Tongue (tissue), 2 donors: ENCODE measurements around the gene ZNF24. TPM values are rescaled to one million over a fixed set of nuclear protein-coding genes. Genes with fewer than 3 reads are reported as not detected.

Experiments used
- DNase-seq: peaks from one replicate; pipeline ENCODE4 v3.0.0-alpha.2; 2015
- total RNA-seq: library from RNA; depleted of rRNA; stranded (reverse); fragments of >200 nt; gene quantifications from one replicate; pipeline ENCODE4 v1.2.3, GENCODE V29; 2014

The ZNF24 gene
- total RNA-seq, 1 donor from 2014 or later = 59.2 TPM

GRCh38 chr18:35352778-35353177 lies 8.6 kb upstream of the ZNF24 start:
- no peak for DNase-seq

DNA sequence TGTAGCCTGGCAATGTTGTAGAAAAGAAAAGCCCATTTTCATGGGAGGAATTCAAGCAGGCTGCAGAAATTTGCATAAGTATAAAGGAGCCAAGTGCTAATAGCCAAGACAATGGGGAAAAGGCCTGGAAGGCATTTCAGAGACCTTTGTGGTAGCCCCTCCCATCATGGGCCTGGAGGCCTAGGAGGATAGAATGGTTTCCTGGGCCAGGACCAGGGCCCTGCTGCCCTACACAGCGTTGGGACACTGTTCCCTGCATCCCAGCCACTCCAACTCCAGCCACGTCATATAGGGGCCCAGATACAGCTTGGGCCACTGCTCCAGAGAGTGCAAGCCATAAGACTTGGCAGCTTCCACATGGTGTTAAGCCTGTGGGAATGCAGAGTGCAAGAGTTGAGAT lies 8.1 kb upstream of the ZNF24 start:
- DNase-seq = no peak

- peak; percentile 74 for DNase-seq
Observed at GRCh38 chr18:35348001-35348400, 3.8 kb upstream of the ZNF24 start.

- no peak for DNase-seq
Observed at GRCh38 chr18:35345950-35346349, 1.7 kb upstream of the ZNF24 start.

DNA sequence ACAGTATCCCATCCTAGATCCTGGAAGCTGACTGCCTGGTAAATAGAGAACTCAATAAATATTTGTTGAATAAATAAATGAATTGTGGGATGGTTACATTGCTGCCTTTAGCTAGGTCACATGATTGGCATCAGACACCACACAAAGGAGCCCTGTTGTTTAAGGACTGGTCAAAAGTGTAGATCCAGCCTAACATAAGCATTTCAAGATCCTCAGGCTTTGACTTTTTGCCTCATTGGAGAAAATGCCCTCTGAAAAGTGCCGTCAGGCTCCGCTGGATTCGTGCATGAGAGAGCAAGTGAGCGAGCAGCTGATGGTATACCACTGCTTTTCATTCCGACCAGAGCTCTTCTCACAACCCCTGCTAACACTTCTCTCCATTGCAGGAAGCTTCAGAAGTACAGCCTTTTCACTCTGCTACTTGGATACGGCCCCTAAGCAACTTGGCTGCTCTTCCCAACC lies 1.3 kb upstream of the ZNF24 start:
- DNase-seq = peak; percentile 44

GRCh38 chr18:35344736-35345459 lies 678 bp upstream of the ZNF24 start:
- DNase-seq = peak; percentile 24

GRCh38 chr18:35343488-35343935 lies 708 bp downstream of the ZNF24 start:
- DNase-seq = no peak

DNA sequence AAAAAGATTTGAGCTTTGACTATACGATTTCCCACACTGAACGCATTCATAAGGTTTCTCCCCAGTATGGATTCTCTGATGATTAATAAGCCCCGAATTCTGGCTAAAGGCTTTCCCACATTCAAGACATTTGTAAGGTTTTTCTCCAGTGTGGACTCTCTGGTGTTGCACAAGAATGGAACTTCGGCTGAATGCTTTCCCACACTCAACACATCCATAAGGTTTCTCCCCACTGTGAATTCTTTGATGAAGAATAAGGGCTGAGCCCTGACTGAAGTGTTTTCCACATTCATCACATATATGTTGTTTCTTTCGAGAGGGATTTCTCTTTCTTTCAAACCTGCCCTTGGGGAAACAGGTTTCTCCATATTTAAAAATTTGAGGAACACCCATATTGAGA lies 6.9 kb downstream of the ZNF24 start:
- no peak for DNase-seq

- DNase-seq = no peak
Observed at GRCh38 chr18:35335866-35336265, 8.4 kb downstream of the ZNF24 start.

GRCh38 chr18:35334821-35335220 lies 9.4 kb downstream of the ZNF24 start:
- DNase-seq = no peak

- no peak for DNase-seq
Observed at GRCh38 chr18:35334212-35334611, 10.0 kb downstream of the ZNF24 start.

DNA sequence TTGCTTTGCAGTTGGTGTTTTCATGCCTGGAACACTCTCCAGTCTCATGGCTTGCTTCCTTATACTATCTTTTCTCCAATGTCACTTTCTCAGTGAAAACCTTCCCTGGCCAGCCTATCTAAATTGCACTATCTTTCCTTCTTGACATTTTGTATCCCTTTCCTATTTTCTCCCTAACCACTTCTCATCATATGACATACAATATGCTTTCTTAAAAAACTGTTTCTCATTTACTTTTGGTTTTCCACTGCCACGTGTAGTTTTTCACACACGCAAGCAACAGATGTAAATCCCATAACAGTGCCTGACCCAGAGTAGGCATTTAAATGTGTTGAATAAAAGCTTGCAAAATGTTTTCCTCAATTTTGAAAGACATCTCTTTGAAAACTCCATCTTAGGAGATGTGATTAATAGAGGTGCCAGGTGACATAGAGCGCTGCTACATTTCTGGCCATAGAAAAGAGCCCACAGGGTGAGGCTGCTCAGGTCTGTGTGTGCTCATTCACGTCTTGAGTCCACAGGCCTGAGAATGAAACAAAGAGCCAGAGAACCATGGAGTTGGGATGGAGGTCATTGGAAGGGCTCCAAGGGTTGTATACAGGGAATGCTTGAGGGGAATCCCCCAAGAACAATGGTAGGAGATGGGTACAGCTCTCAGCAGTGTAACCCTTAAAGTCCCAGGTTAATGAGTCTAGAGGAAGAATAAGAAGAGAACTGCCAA lies 12.7 kb downstream of the ZNF24 start:
- no peak for DNase-seq

DNA sequence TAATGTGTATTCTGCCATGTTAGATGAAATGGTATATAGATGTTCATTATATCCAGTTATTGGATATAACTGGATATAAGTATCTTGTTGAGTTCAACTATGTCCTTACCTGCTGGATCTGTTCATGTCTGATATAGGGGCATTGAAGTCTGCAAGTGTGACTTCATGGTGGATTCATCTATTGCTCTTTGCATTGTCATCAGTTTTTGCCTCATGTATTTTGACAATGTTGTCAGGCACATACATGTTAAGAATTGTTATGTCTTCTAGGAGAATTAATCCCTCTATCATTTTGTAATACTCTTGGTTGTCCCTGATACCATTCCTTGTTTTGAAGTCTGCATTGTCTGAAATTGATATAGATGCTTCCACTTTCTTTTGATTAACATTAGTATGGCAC lies 15.4 kb downstream of the ZNF24 start:
- no peak for DNase-seq

DNA sequence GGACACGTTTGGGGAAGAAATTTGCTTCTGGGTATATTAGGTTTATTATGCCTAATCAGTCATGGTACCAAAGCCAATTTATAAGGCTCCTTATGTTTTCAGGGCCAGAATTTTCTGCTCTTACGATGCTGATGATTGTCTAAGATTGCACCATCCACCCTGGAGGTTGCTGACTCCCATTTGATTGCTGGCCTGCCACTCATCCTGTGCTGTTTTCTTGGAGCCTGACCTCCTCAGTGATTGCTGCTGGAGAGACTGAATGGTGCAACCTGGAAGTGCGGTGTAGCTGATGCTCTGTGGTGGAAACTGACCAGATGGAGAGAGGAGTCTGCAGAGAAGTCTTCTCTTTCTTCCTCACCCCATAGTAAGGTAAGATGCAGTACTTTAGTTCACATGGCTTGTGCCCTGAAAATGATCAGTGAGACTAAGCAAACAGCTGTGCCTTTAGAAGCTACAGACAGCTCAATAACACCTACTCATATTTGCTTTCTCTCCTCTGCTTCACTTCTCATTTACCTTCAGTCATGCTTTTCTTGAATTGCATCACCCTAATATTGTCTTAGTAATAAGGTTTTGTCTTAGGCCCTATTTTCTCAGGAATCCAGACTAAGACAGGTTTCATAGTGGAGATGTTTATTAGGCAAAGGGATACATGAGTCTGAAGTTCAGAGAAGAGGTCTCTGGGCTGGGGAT lies 17.4 kb downstream of the ZNF24 start:
- no peak for DNase-seq

DNA sequence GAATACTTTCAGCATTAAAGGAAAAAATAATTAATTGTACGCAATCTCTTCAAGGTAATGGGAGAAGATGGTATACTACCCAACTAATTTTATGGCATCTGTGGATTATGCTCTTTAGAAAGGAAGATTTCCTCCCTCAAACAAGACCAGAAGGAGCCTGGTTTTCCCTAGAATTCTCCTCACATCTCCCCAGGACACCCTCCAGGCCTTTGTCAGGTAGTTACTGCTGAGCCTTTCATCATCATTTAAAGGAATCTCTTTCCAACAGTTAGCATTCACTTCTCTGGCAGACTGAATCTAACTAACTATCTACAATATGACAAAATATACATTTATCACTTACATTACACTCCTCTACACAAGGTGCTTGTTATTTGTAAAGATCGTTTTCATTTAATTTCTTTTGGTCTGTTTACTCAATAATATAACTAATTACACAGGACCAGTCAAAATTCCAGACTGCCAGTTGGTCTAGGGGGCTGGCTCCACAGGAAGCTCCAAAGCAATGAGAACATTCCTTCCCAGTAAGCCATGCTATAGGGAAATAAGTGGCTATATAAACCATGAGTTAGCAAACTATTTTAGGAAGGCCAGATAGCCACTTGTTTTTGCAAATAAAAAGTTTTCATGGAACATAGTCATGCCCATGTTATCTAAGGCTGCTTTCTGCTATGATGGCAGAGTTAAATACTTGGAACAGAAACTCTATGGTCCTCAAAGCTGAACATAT lies 19.1 kb downstream of the ZNF24 start:
- no peak for DNase-seq

- no peak for DNase-seq
Observed at GRCh38 chr18:35322486-35323458, 21.4 kb downstream of the ZNF24 start.

DNA sequence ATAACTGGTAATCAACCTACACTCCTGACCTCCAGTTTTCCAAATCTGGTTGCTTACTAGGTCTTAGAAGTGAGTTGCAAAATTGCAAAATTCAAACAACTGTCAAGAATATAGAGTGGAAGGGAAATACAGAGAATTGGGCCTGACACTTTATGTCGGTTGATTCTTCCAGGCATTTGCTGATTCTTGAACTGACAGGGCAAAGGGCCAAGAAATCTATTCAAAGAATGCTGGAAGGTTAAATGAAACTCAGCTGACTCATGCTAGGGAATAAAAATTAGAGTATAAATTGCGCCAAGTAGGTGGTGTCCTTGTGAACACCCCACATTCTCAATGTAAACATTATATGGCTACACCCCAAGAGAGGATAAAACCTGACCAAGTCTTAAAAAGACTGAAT lies 32.7 kb downstream of the ZNF24 start:
- DNase-seq = no peak

DNA sequence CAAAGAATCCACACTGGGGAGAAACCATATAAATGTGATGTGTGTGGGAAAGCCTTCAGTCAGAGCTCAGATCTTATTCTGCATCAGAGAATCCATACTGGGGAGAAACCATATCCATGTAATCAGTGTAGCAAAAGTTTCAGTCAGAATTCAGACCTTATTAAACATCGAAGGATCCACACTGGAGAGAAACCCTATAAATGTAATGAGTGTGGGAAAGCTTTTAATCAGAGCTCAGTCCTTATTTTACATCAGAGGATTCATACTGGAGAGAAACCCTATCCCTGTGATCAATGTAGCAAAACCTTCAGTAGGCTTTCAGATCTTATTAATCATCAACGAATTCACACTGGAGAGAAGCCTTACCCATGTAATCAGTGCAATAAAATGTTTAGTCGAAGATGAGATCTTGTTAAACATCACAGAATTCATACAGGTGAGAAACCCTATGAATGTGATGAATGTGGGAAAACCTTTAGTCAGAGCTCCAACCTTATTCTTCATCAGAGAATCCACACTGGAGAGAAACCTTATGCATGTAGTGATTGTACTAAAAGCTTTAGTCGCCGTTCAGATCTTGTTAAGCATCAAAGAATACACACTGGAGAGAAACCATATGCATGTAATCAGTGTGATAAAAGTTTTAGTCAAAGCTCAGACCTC lies 37.5 kb downstream of the ZNF24 start:
- no peak for DNase-seq

DNA sequence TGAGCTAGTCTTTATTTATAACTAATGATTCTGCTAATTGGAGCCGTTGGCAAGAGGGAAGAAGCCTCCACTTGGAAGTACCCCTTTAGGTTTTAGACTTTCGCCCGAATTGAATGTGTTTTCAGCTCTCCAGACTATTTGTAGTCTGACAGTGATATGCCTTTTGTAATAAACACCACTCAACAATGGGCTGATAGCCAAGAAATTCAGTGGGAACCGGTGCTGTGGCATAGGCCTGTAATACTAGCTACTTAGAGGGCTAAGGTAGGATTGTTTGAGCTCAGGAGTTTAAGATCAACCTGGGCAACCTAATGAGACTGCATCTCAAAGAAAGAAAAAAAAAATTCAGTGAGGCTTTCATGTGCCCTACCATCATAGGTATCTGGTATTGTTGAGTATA lies 40.6 kb downstream of the ZNF24 start:
- no peak for DNase-seq

GRCh38 chr18:35296060-35296459 lies 48.2 kb downstream of the ZNF24 start:
- no peak for DNase-seq

DNA sequence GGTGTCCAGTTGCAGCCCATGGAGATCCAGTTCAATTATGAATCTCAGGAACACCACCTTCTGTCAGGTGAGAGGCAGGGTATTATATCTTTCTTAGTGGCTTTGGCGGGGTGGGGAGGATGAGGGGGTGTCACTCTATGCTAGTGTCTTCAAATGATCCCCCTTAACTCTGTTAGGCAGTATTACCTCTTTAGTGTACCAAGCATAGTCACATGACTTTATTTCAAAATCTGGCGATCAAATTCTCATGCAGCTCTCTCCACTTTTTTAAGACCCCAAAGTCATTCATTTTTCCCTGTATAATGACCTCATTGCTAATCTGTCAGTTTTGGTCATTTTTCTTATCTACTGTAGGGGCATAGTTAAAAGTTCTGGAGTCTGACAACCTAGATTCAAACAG lies 53.1 kb downstream of the ZNF24 start:
- DNase-seq = no peak
